GM19324 (cell line): ENCODE results near the gene SPIN3.
"Not testable (repeated sequence)": the region's sequence is repeated elsewhere in the genome, so short reads cannot be mapped to it uniquely, and the experiment has no call there.

Source experiments
- ATAC-seq: cut with Tn5 transposase; IDR thresholded peaks from one replicate; pipeline ENCODE4 v1.9.1; 2021; ENCODE audit warnings: mild to moderate bottlenecking, moderate library complexity; ENCODE audit not compliant: unreplicated experiment, low FRiP score

Gene SPIN3

GRCh38 chrX:56995271-56995994, at the start of gene SPIN3:
TSS of gene SPIN3 (minus strand) at chrX:56995541. CDS start at chrX:56994947, 594 bp downstream.
- peak; percentile 97 for ATAC-seq

GRCh38 chrX:57044245-57044644, 48.9 kb upstream of the SPIN3 start:
- ATAC-seq, result no peak

DNA sequence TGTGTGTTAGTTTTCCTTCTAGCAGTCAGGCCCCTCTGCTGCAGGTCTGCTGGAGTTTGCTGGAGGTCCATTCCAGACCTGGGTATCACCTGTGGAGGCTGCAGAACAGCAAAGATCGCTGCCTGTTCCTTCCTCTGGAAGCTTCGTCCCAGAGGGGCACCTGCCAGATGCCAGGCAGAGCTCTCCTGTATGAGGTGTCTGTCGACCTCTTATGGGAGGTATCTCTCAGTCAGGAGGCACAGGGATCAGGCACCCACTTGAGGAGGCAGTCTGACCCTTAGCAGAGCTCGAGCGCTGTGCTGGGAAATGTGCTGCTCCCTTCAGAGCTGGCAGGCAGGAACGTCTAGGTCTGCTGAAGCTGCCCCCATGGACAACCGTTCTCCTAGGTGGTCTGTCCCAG, 41.9 kb upstream of the SPIN3 start:
- ATAC-seq, result not testable (repeated sequence)

- ATAC-seq, result peak; percentile 13
These were observed 718 bp downstream of the SPIN3 start for GRCh38 chrX:56994375-56995270.

GRCh38 chrX:56987741-56988140, 7.6 kb downstream of the SPIN3 start:
- ATAC-seq, result no peak

DNA sequence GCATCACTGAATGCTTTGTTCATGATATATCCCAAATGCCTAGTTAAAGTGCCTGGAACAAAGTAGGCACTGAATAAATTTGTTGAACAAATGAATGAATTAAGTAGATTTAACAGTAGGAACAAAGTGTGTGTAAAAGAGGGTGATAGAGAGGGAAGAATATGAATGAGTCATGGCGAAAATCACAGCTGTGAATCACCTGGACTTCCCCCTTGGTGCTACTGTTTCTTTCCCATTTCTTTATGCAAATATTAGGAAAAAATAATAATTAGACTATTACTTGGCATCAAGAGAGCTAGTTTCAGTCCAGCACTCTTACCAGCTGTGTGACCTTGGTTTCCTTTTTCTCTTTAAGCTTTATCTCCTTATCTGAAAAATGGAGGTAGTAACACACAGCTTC, 9.2 kb downstream of the SPIN3 start:
- no peak for ATAC-seq

DNA sequence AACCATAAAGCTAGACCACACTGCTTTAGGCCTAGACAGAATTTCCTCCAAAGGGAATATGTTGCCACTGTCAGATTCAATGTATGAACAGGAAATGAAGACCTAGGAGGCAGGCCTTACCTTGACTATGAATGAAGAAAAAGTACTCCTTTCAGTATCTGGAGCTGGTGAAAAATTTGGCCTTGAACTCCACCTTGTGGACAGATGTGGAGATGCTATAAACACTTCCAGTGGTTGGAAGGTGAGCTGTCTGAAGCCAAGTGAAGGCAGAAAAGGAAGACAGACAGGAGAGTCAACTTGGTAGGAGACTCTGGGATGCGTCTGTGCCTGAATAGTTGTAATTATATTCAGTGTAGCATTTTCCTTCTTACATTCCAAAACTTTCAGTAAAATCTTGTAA, 17.2 kb downstream of the SPIN3 start:
- ATAC-seq, result peak; percentile 95

GRCh38 chrX:56975611-56976010, 19.7 kb downstream of the SPIN3 start:
- ATAC-seq, result no peak

GRCh38 chrX:56974408-56974807, 20.9 kb downstream of the SPIN3 start:
- ATAC-seq, result no peak

- no peak for ATAC-seq
These were observed 25.8 kb downstream of the SPIN3 start for GRCh38 chrX:56969559-56969958.

DNA sequence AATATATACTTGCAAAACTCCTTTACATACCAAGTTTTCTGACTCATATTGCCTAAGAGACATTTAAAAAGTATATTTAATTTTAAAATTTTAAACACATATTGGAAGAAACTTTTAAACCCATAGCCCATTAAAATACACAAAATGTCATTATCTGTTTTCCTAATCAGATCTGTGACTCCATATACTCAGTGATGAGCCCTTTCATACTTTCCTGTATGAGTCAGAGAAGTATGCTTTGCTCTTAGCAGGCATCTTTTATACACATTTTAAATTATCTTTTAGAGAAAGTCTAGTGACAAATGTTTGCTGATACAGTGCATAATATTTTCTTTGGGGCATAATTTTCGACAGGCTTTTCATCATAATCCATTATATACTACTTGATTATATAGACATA, 26.4 kb downstream of the SPIN3 start:
- no peak for ATAC-seq

- ATAC-seq, result no peak
These were observed 32.0 kb downstream of the SPIN3 start for GRCh38 chrX:56963377-56963776.

DNA sequence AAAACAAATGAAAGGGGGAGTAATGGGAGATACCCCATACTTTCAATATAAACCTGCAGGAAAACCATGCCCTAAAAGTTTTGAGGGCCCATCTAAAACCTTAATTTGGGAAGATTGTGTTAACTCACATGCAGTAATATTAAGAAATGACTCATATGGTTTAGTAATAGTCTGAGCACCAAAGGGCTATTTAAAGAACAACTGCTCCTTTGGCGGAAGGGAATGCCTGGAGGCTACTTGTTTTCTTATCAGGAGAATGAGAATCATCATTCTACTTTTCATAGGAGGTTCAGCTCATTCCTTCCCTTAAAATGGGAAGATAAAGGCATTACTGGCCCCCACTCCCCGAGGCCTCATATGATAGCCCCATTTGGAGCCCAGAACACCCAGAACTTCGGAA, 47.6 kb downstream of the SPIN3 start:
- no peak for ATAC-seq

- not testable (repeated sequence) for ATAC-seq
These were observed 49.1 kb downstream of the SPIN3 start for GRCh38 chrX:56946201-56946600.

DNA sequence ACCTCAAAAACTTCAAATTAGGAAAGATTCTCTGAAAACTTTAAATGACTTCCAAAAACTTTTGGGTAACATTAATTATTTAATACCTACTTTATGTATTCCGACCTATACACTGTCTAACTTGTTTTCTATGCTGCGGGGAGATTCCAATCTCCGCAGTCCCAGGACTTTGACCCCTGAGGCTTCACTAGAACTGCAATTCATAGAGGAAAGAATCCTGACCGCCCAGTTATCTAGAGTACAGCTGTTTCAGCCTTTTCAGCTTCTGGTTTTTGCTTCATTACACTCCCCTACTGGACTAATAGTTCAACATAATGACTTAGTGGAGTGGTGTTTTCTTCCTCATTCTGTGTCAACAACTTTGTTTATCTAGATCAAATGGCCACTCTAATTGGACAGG, 50.1 kb downstream of the SPIN3 start:
- not testable (repeated sequence) for ATAC-seq

GRCh38 chrX:56943264-56943663, 52.1 kb downstream of the SPIN3 start:
- ATAC-seq, result no peak
